Left kidney (tissue), 8 donors: ENCODE measurements around the gene CHIC1. TPM values are rescaled to one million over a fixed set of nuclear protein-coding genes. Genes with fewer than 3 reads are reported as not detected.
"Not testable (repeated sequence)": the region's sequence is repeated elsewhere in the genome, so short reads cannot be mapped to it uniquely, and the experiment has no call there.

ENCODE experiments used
- DNase-seq: peaks from one replicate; pipeline ENCODE4 v3.0.0-alpha.2; 2013
- long read RNA-seq, 8 donors: transcript quantifications; one replicate each; lab custom pipeline, GENCODE V29; 2026
- polyA plus RNA-seq: library from polyadenylated mRNA; unstranded; fragments of 120-200 nt; gene quantifications from one replicate; pipeline ENCODE4 v1.2.1, GENCODE V29; 2013; ENCODE audit not compliant: insufficient read length

CHIC1 gene
- polyA plus RNA-seq, result 12.1 TPM
- long read RNA-seq, donor 1, full-length matches to known transcripts, result 1 of 1 reads
- long read RNA-seq, donor 1, partial matches to known transcripts, result 0 of 1 reads
- long read RNA-seq, donor 1, other reads (novel, unspliced or antisense), result 0 of 1 reads
- long read RNA-seq, donor 2, full-length matches to known transcripts, result 1 of 1 reads
- long read RNA-seq, donor 2, partial matches to known transcripts, result 0 of 1 reads
- long read RNA-seq, donor 2, other reads (novel, unspliced or antisense), result 0 of 1 reads
- long read RNA-seq, donor 3, full-length matches to known transcripts, result 1 of 1 reads
- long read RNA-seq, donor 3, partial matches to known transcripts, result 0 of 1 reads
- long read RNA-seq, donor 3, other reads (novel, unspliced or antisense), result 0 of 1 reads
- long read RNA-seq, donor 4, result 0 reads
- long read RNA-seq, donor 5, result 0 reads
- long read RNA-seq, donor 6, full-length matches to known transcripts, result 2 of 2 reads
- long read RNA-seq, donor 6, partial matches to known transcripts, result 0 of 2 reads
- long read RNA-seq, donor 6, other reads (novel, unspliced or antisense), result 0 of 2 reads
- long read RNA-seq, donor 7, full-length matches to known transcripts, result 1 of 1 reads
- long read RNA-seq, donor 7, partial matches to known transcripts, result 0 of 1 reads
- long read RNA-seq, donor 7, other reads (novel, unspliced or antisense), result 0 of 1 reads
- long read RNA-seq, donor 8, result 0 reads

- peak; percentile 62 for DNase-seq
Measured at GRCh38 chrX:73562984-73563737, at the start of gene CHIC1. Gene CHIC1 (plus strand): TSS chrX:73563197. CDS start chrX:73563285, 88 bp downstream.

DNA sequence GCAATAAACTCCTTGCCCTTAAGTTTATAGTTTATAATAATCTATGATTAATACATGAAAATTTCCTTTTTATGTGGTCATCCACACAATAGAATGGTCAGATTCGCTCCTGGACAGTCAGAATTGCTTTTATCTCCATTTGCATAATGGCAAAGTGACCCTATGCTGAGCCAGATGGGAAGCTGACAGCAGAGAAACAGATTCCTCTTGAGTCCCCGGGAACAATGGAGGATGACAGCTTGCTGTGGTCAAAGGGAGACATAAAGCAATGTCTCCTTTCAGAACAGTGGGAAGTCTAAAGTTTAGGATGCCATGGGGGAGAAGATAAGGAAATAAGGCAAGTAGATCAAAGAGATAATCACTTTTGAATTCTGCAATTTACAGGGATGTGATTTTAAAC, 40.2 kb upstream of the CHIC1 start:
- not testable (repeated sequence) for DNase-seq

DNA sequence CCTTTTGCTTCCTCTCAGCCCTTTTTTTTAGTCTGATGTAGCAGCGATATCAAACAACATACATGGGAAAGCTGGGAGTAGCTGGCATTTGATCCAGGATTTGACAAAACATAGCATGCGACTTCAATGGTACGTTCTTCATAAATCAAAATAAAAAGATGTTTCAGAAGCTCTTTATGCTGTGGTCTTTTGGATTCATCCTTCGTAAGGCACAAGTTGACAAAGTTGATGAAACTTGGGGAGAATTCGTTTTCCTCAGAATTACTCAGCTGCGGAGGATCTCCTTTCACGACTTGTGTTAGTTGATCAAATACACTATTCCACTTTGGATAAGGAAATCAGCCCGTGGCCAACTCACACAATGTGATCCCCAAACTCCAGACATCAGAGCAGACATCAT, 38.1 kb upstream of the CHIC1 start:
- no peak for DNase-seq

GRCh38 chrX:73525928-73526690, 36.9 kb upstream of the CHIC1 start:
- no peak for DNase-seq

- DNase-seq, result not testable (repeated sequence)
Measured at GRCh38 chrX:73531655-73532054, 31.3 kb upstream of the CHIC1 start.

DNA sequence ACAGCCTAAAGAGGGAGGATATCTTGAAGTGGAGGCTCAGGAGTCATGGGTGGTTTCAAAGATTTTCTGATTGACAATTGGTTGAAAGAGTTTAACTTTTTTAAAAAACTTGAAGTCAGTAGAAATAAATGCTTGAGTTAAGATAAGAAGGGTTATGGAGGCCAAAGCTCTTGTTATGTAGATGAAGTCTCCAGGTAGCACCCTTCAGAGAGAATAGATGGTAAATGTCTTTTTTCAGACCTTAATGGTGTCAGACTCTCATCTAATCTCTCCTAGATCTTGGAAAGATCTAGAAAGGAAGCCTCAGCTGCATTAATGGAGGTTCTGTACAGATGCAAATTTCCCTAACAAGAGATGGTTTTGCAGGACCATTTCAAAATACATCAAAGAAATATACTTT, 6.8 kb upstream of the CHIC1 start:
- DNase-seq, result no peak

DNA sequence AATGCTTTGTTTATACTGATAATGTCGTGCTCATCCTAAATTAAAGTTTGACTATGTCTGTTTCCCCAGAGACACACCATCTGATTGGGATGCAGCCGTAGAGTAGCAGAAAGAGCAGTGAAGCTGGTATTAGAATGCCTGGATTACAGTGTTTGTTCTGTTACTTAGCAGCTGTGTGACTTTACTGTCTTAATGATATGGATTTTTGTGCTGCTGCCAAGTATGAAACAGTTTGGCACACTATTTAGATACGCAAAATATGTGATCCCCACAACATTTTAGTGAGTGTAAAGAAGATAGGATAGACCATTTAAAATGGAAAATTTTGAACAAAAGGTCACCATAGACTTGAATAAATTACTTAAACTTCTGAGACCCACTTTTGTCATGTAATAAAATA, 1.2 kb upstream of the CHIC1 start:
- DNase-seq, result no peak

DNA sequence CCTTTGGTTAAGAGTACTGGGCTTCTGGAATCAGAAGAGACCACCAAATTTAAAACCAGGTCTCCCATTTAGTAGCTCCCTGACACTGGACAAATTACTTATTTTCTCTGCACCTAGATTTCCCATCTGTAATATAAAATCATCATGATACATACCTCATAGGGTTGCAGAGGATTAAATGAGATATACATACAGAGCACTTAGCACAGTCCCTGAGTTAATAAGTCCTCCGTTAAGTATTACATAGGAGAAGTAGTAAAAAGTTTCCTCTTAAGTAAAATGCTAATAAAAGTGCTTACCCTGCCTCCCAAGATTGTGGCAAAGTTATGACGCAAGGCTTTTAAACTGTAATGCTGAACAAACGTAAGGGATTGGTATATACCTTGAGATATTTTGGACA, 539 bp upstream of the CHIC1 start:
- DNase-seq, result no peak

DNA sequence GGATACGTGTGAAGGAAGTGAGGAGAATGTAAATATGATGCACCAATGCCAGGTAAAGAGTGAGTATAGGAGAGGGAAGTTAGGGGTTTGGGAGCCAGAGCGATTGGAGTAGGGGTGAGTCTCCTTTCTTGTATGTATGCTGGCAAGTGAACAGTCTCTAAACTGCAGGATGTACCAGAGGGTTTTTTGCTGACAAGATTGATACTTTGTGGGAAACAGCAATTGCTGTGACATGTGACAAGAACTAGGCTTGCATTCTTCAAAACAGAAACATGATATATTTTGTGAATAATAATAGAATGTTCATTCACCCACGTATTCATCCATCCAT, 706 bp downstream of the CHIC1 start:
- no peak for DNase-seq

DNA sequence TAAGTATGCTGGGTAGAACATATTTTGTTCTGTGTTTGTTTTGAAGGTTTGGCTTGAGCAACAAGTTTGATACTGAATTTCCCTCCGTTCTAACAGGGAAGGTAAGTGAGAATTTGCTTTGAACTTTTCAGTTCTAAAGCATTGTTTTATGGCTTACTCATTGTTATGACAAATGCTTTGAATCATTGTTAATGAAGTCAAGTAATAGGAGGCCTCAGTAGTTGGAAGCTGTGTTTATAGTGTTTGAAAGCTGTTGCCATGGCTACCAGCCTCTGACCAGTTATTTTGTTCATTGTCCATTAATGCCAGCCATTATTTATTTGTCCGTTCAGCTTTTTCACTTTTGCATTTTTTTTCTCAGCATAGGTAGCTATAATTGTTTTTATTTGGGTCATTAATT, 14.4 kb downstream of the CHIC1 start:
- DNase-seq, result peak; percentile 33

DNA sequence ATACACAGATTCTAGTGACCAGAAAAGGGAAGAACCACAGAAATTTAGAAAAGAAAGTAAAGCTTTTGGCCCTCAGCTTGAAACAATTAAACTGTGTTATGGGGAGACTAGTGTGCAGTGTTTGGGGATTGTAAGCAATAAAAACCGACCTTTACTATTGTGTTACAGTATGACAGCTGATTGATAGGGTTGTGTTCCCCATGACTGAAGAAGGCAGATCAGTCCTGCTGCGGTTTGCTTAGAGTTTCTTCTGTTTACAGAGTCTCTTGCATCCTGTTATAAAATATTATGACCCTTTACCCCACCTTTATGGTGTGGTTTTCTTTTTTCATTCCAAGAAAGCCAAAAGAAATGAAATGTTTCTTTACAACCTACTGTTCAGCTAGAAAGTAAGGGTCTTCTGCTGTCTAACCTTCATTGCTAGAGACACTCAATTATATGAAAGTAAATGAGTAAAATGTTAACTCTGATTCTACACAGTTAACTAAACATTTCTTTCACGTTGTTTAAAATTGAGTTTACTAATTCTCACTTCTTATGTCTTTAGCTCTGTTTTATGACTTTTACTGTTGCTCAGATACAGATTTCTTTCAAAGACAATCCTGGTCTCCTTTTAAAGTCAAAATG, 18.1 kb downstream of the CHIC1 start:
- no peak for DNase-seq

DNA sequence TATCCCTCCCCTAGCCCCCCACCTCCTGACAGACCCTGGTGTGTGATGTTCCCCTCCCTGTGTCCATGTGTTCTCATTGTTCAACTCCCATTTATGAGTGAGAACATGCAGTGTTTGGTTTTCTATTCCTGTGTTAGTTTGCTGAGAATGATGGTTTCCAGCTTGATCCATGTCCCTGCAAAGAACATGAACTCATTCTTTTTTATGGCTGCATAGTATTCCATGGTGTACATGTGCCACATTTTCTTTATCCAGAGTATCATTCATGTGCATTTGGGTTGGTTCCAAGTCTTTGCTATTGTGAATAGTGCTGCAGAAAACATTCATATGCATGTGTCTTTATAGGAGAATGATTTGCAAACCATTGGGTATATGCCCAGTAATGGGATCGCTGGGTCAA, 34.8 kb downstream of the CHIC1 start:
- DNase-seq, result not testable (repeated sequence)

DNA sequence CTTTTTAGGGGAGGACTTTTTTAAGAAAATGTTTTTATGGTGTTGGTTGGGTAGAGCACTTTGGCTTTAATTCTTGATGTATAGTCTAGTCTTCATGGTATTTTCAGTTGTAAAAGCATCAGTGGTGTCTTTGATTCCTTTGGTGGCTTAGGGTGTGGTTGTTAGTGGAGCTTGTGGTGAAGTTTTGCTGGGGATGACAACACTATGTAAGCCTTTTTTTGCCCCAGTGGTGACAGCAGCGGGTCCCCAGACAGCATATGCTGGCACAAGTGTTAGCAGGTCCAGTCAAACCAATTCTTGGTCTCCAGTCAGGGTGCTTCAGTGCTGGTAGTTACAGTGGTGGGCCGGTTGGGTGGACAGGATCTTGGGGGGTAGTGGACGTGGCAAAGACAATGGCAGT, 52.0 kb downstream of the CHIC1 start:
- DNase-seq, result no peak

DNA sequence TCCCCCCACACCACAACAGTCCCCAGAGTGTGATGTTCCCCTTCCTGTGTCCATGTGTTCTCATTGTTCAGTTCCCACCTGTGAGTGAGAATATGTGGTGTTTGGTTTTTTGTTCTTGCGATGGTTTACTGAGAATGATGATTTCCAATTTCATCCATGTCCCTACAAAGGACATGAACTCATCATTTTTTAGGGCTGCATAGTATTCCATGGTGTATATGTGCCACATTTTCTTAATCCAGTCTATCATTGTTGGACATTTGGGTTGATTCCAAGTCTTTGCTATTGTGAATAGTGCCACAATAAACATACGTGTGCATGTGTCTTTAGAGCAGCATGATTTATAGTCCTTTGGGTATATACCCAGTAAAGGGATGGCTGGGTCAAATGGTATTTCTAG, 78.7 kb downstream of the CHIC1 start:
- DNase-seq, result not testable (repeated sequence)

- no peak for DNase-seq
Measured at GRCh38 chrX:73647212-73647611, 84.2 kb downstream of the CHIC1 start.

GRCh38 chrX:73647632-73648322, 84.8 kb downstream of the CHIC1 start:
- DNase-seq, result no peak

- not testable (repeated sequence) for DNase-seq
Measured at GRCh38 chrX:73661322-73661721, 98.3 kb downstream of the CHIC1 start.

DNA sequence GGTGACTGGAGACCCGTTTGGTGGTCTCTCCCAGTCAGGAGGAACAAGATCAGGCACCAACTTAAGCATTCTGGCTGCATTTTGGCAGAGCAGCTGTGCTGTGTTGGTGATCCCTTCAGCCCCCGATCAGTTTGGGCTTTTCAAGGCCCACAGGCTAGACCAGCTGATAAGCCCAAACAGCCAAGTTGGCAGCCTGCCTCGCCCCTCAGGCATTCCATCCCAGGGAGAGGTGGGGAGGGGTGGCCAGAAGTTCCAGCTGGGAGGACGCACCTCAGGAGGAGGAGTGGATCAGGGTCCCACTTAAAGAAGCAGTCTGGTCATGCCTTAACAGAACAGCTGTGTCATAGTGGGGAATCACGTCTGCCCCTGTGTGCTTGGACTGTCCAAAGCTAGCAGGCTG, 105.8 kb downstream of the CHIC1 start:
- no peak for DNase-seq

- no peak for DNase-seq
Measured at GRCh38 chrX:73681408-73681807, 118.4 kb downstream of the CHIC1 start.

- DNase-seq, result no peak
Measured at GRCh38 chrX:73683236-73683859, 120.4 kb downstream of the CHIC1 start.

DNA sequence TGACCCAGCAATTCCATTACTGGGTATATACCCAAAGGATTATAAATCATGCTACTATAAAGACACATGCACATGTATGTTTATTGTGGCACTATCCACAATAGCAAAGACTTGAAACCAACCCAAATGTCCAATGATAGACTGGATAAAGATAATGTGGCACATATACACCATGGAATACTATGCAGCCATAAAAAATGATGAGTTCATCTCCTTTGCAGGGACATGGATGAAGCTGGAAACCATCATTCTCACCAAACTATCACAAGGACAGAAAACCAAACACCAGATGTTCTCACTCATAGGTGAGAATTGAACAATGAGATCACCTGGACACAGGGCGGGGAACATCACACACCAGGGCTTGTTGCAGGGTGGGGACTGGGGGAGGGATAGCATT, 144.0 kb downstream of the CHIC1 start:
- DNase-seq, result not testable (repeated sequence)
